Measurements from ENCODE around the gene CR1. TPM values are rescaled to one million over a fixed set of nuclear protein-coding genes. Genes with fewer than 3 reads are reported as not detected.
A peak's percentile ranks its signal among the peaks of the same experiment; 100 is the strongest.

CR1 gene
- polyA plus RNA-seq, 1 donor (not counting 4 experiments of a cell fraction or from before 2014, with no cell fraction given): 0.09 TPM

GRCh38 chr1:207578796-207579435 is 83.0 kb downstream of the CR1 start:
- no peak overlapping the region for H2AFZ ChIP-seq (ENCODE audit: control insufficient read depth, low read length)
- FAIRE-seq: no peak

GRCh38 chr1:207579436-207579799 is 83.5 kb downstream of the CR1 start:
- Histone ChIP-seq H3K9ac (ENCODE audit: control insufficient read depth, extremely low read depth, insufficient read depth, low read length) (no peak overlapping the region), H3K27ac (ENCODE audit: control insufficient read depth, insufficient read depth, low read length) (no peak overlapping the region), H3K9me1 (ENCODE audit: control insufficient read depth, extremely low read depth, insufficient read depth, low read length) (no peaks in the 10 kb centered on the region), H4K20me1 (ENCODE audit: control insufficient read depth, extremely low read depth, insufficient read depth, low read length) (no peaks in the 10 kb centered on the region), H3K4me3 (ENCODE audit: control insufficient read depth in 2 of 3, extremely low read depth in 1 of 3, insufficient read depth in 2 of 3, low read depth in 1 of 3, low read length in 3 of 3) (no peak overlapping the region), H3K4me2 (ENCODE audit: control insufficient read depth, extremely low read depth, insufficient read depth, low read depth, low read length) (no peak overlapping the region), H3K4me1 (ENCODE audit: control insufficient read depth, extremely low read depth, insufficient read depth, low read length) (no peaks in the 10 kb centered on the region), H3K9me3 (ENCODE audit: control insufficient read depth, low read depth, low read length) (no peaks in the 10 kb centered on the region), H3K27me3 (ENCODE audit: control insufficient read depth, extremely low read depth, insufficient read depth, low read length) (peaks cover 16% of the 10 kb centered on the region), H2AFZ (ENCODE audit: control insufficient read depth, low read length) (no peak overlapping the region), H3K79me2 (ENCODE audit: control insufficient read depth, insufficient read depth, low read length) (no peaks in the 10 kb centered on the region), H3K36me3 (ENCODE audit: control insufficient read depth in 2 of 2, extremely low read depth in 1 of 2, insufficient read depth in 2 of 2, low read length in 2 of 2) (no peaks in the 10 kb centered on the region)
- FAIRE-seq (peak; percentile 80), DNase-seq (ENCODE audit: low read depth, low spot score) (no peak)
- dilution Hi-C loops (cut with MboI; ENCODE audit: extremely low pct_ligation_motif_present, low sequenced_read_pairs): no loop called here
- no peak for TF ChIP-seq EZH2 (IDR thresholded peaks at IDR 0.05; ENCODE audit: low read length)
- TF ChIP-seq CTCF (optimal IDR thresholded peaks at IDR 0.05 in 1 of 3, IDR thresholded peaks at IDR 0.05 in 1 of 3, conservative IDR thresholded peaks at IDR 0.05 in 1 of 3; ENCODE audit: extremely low read depth in 1 of 3, insufficient read depth in 2 of 3, low read length in 3 of 3): peak; percentile 60 to 70 (median 70)

More at GRCh38 chr1:207578796-207579435, 83.0 kb downstream of the CR1 start:
- dilution Hi-C loops (cut with MboI; ENCODE audit: extremely low pct_ligation_motif_present, low sequenced_read_pairs): no loop called here
- Histone ChIP-seq H3K9ac (ENCODE audit: control insufficient read depth, extremely low read depth, insufficient read depth, low read length) (no peak overlapping the region), H3K4me3 (ENCODE audit: control insufficient read depth in 2 of 3, extremely low read depth in 1 of 3, insufficient read depth in 2 of 3, low read depth in 1 of 3, low read length in 3 of 3) (no peak overlapping the region), H3K4me1 (ENCODE audit: control insufficient read depth, extremely low read depth, insufficient read depth, low read length) (no peaks in the 10 kb centered on the region), H3K27me3 (ENCODE audit: control insufficient read depth, extremely low read depth, insufficient read depth, low read length) (peaks cover 16% of the 10 kb centered on the region), H4K20me1 (ENCODE audit: control insufficient read depth, extremely low read depth, insufficient read depth, low read length) (no peaks in the 10 kb centered on the region), H3K9me1 (ENCODE audit: control insufficient read depth, extremely low read depth, insufficient read depth, low read length) (no peaks in the 10 kb centered on the region), H3K9me3 (ENCODE audit: control insufficient read depth, low read depth, low read length) (no peaks in the 10 kb centered on the region), H3K36me3 (ENCODE audit: control insufficient read depth in 2 of 2, extremely low read depth in 1 of 2, insufficient read depth in 2 of 2, low read length in 2 of 2) (no peaks in the 10 kb centered on the region), H3K27ac (ENCODE audit: control insufficient read depth, insufficient read depth, low read length) (no peak overlapping the region), H3K79me2 (ENCODE audit: control insufficient read depth, insufficient read depth, low read length) (no peaks in the 10 kb centered on the region), H3K4me2 (ENCODE audit: control insufficient read depth, extremely low read depth, insufficient read depth, low read depth, low read length) (no peak overlapping the region)
- no peak for TF ChIP-seq CTCF (optimal IDR thresholded peaks at IDR 0.05 in 1 of 3, IDR thresholded peaks at IDR 0.05 in 1 of 3, conservative IDR thresholded peaks at IDR 0.05 in 1 of 3; ENCODE audit: extremely low read depth in 1 of 3, insufficient read depth in 2 of 3, low read length in 3 of 3)
- no peak for TF ChIP-seq EZH2 (IDR thresholded peaks at IDR 0.05; ENCODE audit: low read length)
- no peak for DNase-seq (ENCODE audit: low read depth, low spot score)

Data from keratinocyte (primary cell).